ENCODE measurements around the gene LAMA1. TPM values are rescaled to one million over a fixed set of nuclear protein-coding genes. Genes with fewer than 3 reads are reported as not detected.

The LAMA1 gene
- total and polyA plus RNA-seq, 2 donors (not counting 3 experiments of a cell fraction or from before 2014, with no cell fraction given), result 0.04 TPM; not detected in 1

DNA sequence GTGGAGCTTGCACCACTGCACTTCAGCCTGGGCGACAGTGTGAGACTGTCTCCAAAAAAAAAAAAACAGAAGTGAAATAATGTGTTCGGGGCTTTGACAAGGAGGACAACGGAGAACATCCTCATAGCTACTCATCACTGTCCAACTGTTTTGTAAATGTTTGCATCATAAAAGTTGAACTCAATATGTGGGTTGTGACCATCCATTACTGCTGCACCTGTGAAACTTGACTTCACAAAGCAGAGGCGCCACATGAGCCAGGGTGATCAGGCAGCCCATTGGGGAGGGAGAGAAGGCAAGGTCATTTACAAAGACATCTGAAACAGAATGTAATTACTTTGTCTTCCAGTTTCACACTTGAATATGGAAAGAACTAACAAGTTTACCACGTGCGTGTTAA lies 61.6 kb downstream of the LAMA1 start:
- no peak overlapping the region for H3K4me2 ChIP-seq (ENCODE audit: insufficient read depth, low read length)
- FAIRE-seq, result no peak
- H3K27me3 ChIP-seq (ENCODE audit: control insufficient read depth in 2 of 2, insufficient read depth in 2 of 2, low read length in 2 of 2), result no peaks in the 10 kb centered on the region
- no TSS peak for BruUV-seq (replicated peaks)
- H4K20me1 ChIP-seq (replicated peaks; ENCODE audit: control insufficient read depth, extremely low read depth, insufficient read depth, low read length), result no peaks in the 10 kb centered on the region
- ChIA-PET CTCF (no interaction called here), POLR2A (no interaction called here)
- H3K9me1 ChIP-seq (replicated peaks; ENCODE audit: control insufficient read depth, extremely low read depth, insufficient read depth, low read length), result no peaks in the 10 kb centered on the region
- H3K9ac ChIP-seq (replicated peaks; ENCODE audit: extremely low read depth, insufficient read depth, low read length), result no peak overlapping the region
- intact Hi-C loops (cut with micrococcal nuclease) (no loop called here), dilution Hi-C loops (cut with MboI; ENCODE audit: extremely low pct_ligation_motif_present, low sequenced_read_pairs) (no loop called here)
- H3K79me2 ChIP-seq (ENCODE audit: control insufficient read depth, insufficient read depth, low read length), result no peaks in the 10 kb centered on the region
- H3K36me3 ChIP-seq (ENCODE audit: control insufficient read depth in 2 of 2, extremely low read depth in 1 of 2, insufficient read depth in 2 of 2, low read length in 2 of 2), result no peaks in the 10 kb centered on the region
- H3K9me3 ChIP-seq (replicated peaks; ENCODE audit: control insufficient read depth, insufficient read depth, low read length), result no peaks in the 10 kb centered on the region
- no peak overlapping the region for H2AFZ ChIP-seq (ENCODE audit: low read depth, low read length)
- no peak for DNase-seq (ENCODE audit: low read depth, low spot score)
- no peak overlapping the region for H3K4me3 ChIP-seq (replicated peaks in 1 of 3; ENCODE audit: insufficient read depth in 1 of 3, low read depth in 1 of 3, low read length in 3 of 3)
- H3K4me1 ChIP-seq (ENCODE audit: control insufficient read depth, extremely low read depth, insufficient read depth, low read length), result no peaks in the 10 kb centered on the region
- no peak overlapping the region for H3K27ac ChIP-seq (ENCODE audit: insufficient read depth, low read depth, low read length)
- TF ChIP-seq, protein P1, sequence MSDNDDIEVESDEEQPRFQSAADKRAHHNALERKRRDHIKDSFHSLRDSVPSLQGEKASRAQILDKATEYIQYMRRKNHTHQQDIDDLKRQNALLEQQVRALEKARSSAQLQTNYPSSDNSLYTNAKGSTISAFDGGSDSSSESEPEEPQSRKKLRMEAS (IDR thresholded peaks at IDR 0.05; ENCODE audit: insufficient read depth, insufficient read length), result no peak
- TF ChIP-seq EZH2 (IDR thresholded peaks at IDR 0.05; ENCODE audit: borderline replicate concordance, low read depth, low read length, severe bottlenecking) (no peak), POLR2A (IDR thresholded peaks at IDR 0.05; ENCODE audit: low read depth, low read length) (no peak), POLR2AphosphoS5 (IDR thresholded peaks at IDR 0.05; ENCODE audit: insufficient read depth, low read depth, low read length) (no peak)

DNA sequence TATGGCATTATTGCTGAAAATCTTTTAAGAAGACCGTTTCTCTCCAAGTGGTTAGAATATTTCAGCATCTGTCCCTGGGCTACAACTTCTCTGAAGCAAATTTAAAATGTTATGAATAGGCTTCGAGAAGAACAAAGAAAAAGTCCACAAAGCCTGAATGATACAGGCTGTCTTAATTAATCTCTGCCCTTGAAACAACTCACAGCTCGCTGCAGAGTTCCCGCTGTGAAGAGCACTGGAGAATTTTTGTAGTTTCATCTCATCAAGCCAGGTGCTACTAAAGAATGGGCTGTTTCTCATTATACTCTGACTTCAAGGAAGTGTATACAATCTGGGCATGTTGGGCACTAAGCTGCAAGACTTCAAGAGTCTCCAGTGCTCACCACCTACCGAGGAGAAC lies 67.6 kb downstream of the LAMA1 start:
- no peak overlapping the region for H3K4me3 ChIP-seq (replicated peaks in 1 of 3; ENCODE audit: insufficient read depth in 1 of 3, low read depth in 1 of 3, low read length in 3 of 3)
- POLR2A ChIA-PET, result no interaction called here
- H3K9me1 ChIP-seq (replicated peaks; ENCODE audit: control insufficient read depth, extremely low read depth, insufficient read depth, low read length), result no peaks in the 10 kb centered on the region
- no peak overlapping the region for H2AFZ ChIP-seq (ENCODE audit: low read depth, low read length)
- intact Hi-C loops (cut with micrococcal nuclease), result no loop called here
- dilution Hi-C loops (cut with MboI; ENCODE audit: extremely low pct_ligation_motif_present, low sequenced_read_pairs), result no loop called here
- no peak for FAIRE-seq
- H3K4me1 ChIP-seq (ENCODE audit: control insufficient read depth, extremely low read depth, insufficient read depth, low read length), result no peaks in the 10 kb centered on the region
- no peaks in the 10 kb centered on the region for H4K20me1 ChIP-seq (replicated peaks; ENCODE audit: control insufficient read depth, extremely low read depth, insufficient read depth, low read length)
- no peak for DNase-seq (ENCODE audit: low read depth, low spot score)
- H3K9ac ChIP-seq (replicated peaks; ENCODE audit: extremely low read depth, insufficient read depth, low read length), result no peak overlapping the region
- H3K27ac ChIP-seq (ENCODE audit: insufficient read depth, low read depth, low read length), result no peak overlapping the region
- no peak overlapping the region for H3K4me2 ChIP-seq (ENCODE audit: insufficient read depth, low read length)
- no TSS peak for BruUV-seq (replicated peaks)
- H3K9me3 ChIP-seq (replicated peaks; ENCODE audit: control insufficient read depth, insufficient read depth, low read length), result no peaks in the 10 kb centered on the region
- no peak for TF ChIP-seq EZH2 (IDR thresholded peaks at IDR 0.05; ENCODE audit: borderline replicate concordance, low read depth, low read length, severe bottlenecking)
- H3K79me2 ChIP-seq (ENCODE audit: control insufficient read depth, insufficient read depth, low read length), result no peaks in the 10 kb centered on the region
- H3K27me3 ChIP-seq (ENCODE audit: control insufficient read depth in 2 of 2, insufficient read depth in 2 of 2, low read length in 2 of 2), result no peaks in the 10 kb centered on the region
- CTCF ChIA-PET, result interaction anchor here (1.0 kb wide), 1 partner anchor 15 kb away, joined by 3 read pairs; no protein-coding TSS in a partner anchor
- no peaks in the 10 kb centered on the region for H3K36me3 ChIP-seq (ENCODE audit: control insufficient read depth in 2 of 2, extremely low read depth in 1 of 2, insufficient read depth in 2 of 2, low read length in 2 of 2)

Measured in endothelial cell of umbilical vein (primary cell).